H9 (cell line): ENCODE results near the gene TEX22. TPM values are rescaled to one million over a fixed set of nuclear protein-coding genes. Genes with fewer than 3 reads are reported as not detected.

Experiments
- DNase-seq: peaks from one replicate; pipeline ENCODE4 v3.0.0-alpha.2; 2017
- H2AFZ ChIP-seq: one replicate; pipeline ENCODE4 v1.6.1; 2013; ENCODE audit warnings: mild to moderate bottlenecking, low read length, control low read depth, moderate library complexity
- H2AK5ac ChIP-seq: 2 replicates; pipeline ENCODE4 v1.6.1; 2013; ENCODE audit warnings: low read length, control low read depth, mixed read lengths; ENCODE audit not compliant: insufficient read length
- H2BK120ac ChIP-seq: one replicate; pipeline ENCODE4 v1.6.1; 2013; ENCODE audit warnings: low read depth, mild to moderate bottlenecking, low read length, control low read depth, inconsistent platforms; ENCODE audit not compliant: poor library complexity, severe bottlenecking
- H2BK12ac ChIP-seq: 2 replicates; pipeline ENCODE4 v1.6.1; 2013; ENCODE audit warnings: low read length, control low read depth, mixed read lengths, low read depth; ENCODE audit not compliant: insufficient read length
- H2BK15ac ChIP-seq: 2 replicates; pipeline ENCODE4 v1.6.1; 2013; ENCODE audit warnings: low read depth, low read length, control low read depth
- H2BK20ac ChIP-seq: one replicate; pipeline ENCODE4 v1.6.1; 2013; ENCODE audit warnings: low read depth, mild to moderate bottlenecking, low read length, control low read depth, inconsistent platforms; ENCODE audit not compliant: poor library complexity, severe bottlenecking
- H2BK5ac ChIP-seq: 2 replicates; pipeline ENCODE4 v1.6.1; 2013; ENCODE audit warnings: low read length, control low read depth, mixed read lengths; ENCODE audit not compliant: insufficient read length
- H3K14ac ChIP-seq: 2 replicates; pipeline ENCODE4 v1.6.1; 2013; ENCODE audit warnings: low read length, control low read depth; ENCODE audit not compliant: insufficient read depth
- H3K18ac ChIP-seq: 2 replicates; pipeline ENCODE4 v1.6.1; 2013; ENCODE audit warnings: low read depth, mild to moderate bottlenecking, mixed read lengths, low read length, control low read depth; ENCODE audit not compliant: insufficient read length
- H3K23ac ChIP-seq: 2 replicates; pipeline ENCODE4 v1.6.1; 2013; ENCODE audit warnings: low read length, control low read depth, mixed read lengths, low read depth; ENCODE audit not compliant: insufficient read length
- H3K23me2 ChIP-seq: 2 replicates; pipeline ENCODE4 v1.6.1; 2013; ENCODE audit warnings: low read depth, mild to moderate bottlenecking, mixed read lengths, low read length, control low read depth; ENCODE audit not compliant: insufficient read length, poor library complexity, severe bottlenecking
- H3K27ac ChIP-seq: 2 replicates; pipeline ENCODE4 v1.5.1; 2013; ENCODE audit warnings: low read length, control low read depth, mixed read lengths, low read depth; ENCODE audit not compliant: insufficient read length
- H3K27me3 ChIP-seq: 2 replicates; pipeline ENCODE4 v1.6.1; 2013; ENCODE audit warnings: low read length, control low read depth, inconsistent platforms; ENCODE audit not compliant: insufficient read depth
- H3K4ac ChIP-seq: 2 replicates; pipeline ENCODE4 v1.6.1; 2013; ENCODE audit warnings: low read depth, mild to moderate bottlenecking, control low read depth, inconsistent platforms, low read length, moderate library complexity
- H3K4me1 ChIP-seq: 2 replicates; pipeline ENCODE4 v1.6.1; 2013; ENCODE audit warnings: low read length, control low read depth, inconsistent platforms; ENCODE audit not compliant: insufficient read depth
- H3K4me2 ChIP-seq: 2 replicates; pipeline ENCODE4 v1.6.1; 2013; ENCODE audit warnings: low read length, control low read depth, mixed read lengths; ENCODE audit not compliant: insufficient read length, insufficient read depth
- H3K56ac ChIP-seq: 2 replicates; pipeline ENCODE4 v1.6.1; 2013; ENCODE audit warnings: low read depth, mild to moderate bottlenecking, mixed read lengths, low read length, control low read depth; ENCODE audit not compliant: insufficient read length
- H3K79me1 ChIP-seq: 2 replicates; pipeline ENCODE4 v1.6.1; 2013; ENCODE audit warnings: low read depth, mild to moderate bottlenecking, moderate library complexity, low read length, control low read depth, inconsistent platforms; ENCODE audit not compliant: insufficient read depth, poor library complexity, severe bottlenecking
- H3K79me2 ChIP-seq: 2 replicates; pipeline ENCODE4 v1.6.1; 2013; ENCODE audit warnings: low read length, control low read depth, inconsistent platforms; ENCODE audit not compliant: insufficient read depth
- H3K9ac ChIP-seq: 2 replicates; pipeline ENCODE4 v1.6.1; 2013; ENCODE audit warnings: low read length, control low read depth, mixed read lengths; ENCODE audit not compliant: insufficient read length; ENCODE audit errors: extremely low read depth
- H3K9me3 ChIP-seq: one replicate; pipeline ENCODE4 v1.6.1; 2013; ENCODE audit warnings: low read depth, low read length, inconsistent platforms; ENCODE audit not compliant: control insufficient read depth
- H3T11ph ChIP-seq: one replicate; pipeline ENCODE4 v1.6.1; 2013; ENCODE audit warnings: mild to moderate bottlenecking, low read length, control low read depth, inconsistent platforms
- H4K20me1 ChIP-seq: one replicate; pipeline ENCODE4 v1.6.1; 2013; ENCODE audit not compliant: control insufficient read depth, insufficient read length, insufficient read depth
- H4K5ac ChIP-seq: 2 replicates; pipeline ENCODE4 v1.6.1; 2013; ENCODE audit warnings: low read depth, mild to moderate bottlenecking, mixed read lengths, low read length, control low read depth; ENCODE audit not compliant: insufficient read length
- H4K8ac ChIP-seq: replicated peaks from 2 replicates; pipeline ENCODE4 v1.6.1; 2013; ENCODE audit warnings: low read length, control low read depth, mixed read lengths, low read depth; ENCODE audit not compliant: insufficient read length
- H4K91ac ChIP-seq: 2 replicates; pipeline ENCODE4 v1.6.1; 2013; ENCODE audit warnings: low read depth, mild to moderate bottlenecking, moderate library complexity, mixed read lengths, low read length, control low read depth; ENCODE audit not compliant: insufficient read length
- H3K27ac Mint-ChIP-seq, 3 experiments: 2 replicates in 2 of 3; 3 replicates in 1 of 3; pipeline ENCODE4 v1.8.0; 2020 to 2021; ENCODE audit warnings: mixed read lengths in 3 of 3, mild to moderate bottlenecking in 1 of 3, moderate library complexity in 1 of 3
- H3K27me3 Mint-ChIP-seq: 2 replicates; pipeline ENCODE4 v1.8.0; 2021; ENCODE audit warnings: low read depth, mild to moderate bottlenecking, moderate library complexity, mixed read lengths
- H3K36me3 Mint-ChIP-seq, 3 experiments: 2 replicates in 2 of 3; 3 replicates in 1 of 3; pipeline ENCODE4 v1.8.0; 2020 to 2021; ENCODE audit warnings: low read depth in 3 of 3, mixed read lengths in 3 of 3; ENCODE audit not compliant: insufficient read depth in 1 of 3
- H3K4me1 Mint-ChIP-seq, 2 experiments: 2 replicates each; pipeline ENCODE4 v1.8.0; 2020; ENCODE audit warnings: mixed read lengths in 2 of 2
- H3K4me3 Mint-ChIP-seq, 2 experiments: 2 replicates in 1 of 2; 3 replicates in 1 of 2; pipeline ENCODE4 v1.8.0; 2020 to 2021; ENCODE audit warnings: mild to moderate bottlenecking in 2 of 2, mixed read lengths in 2 of 2, moderate library complexity in 1 of 2
- H3K9me3 Mint-ChIP-seq, 2 experiments: 2 replicates in 1 of 2; 3 replicates in 1 of 2; pipeline ENCODE4 v1.8.0; 2020; ENCODE audit warnings: mild to moderate bottlenecking in 2 of 2, mixed read lengths in 2 of 2, moderate library complexity in 1 of 2
- CTCF ChIP-seq: fragments of 200-600 bp; sonication (generic); conservative IDR thresholded peaks from 3 replicates; pipeline ENCODE4 v1.8.0; 2021; ENCODE audit warnings: antibody characterized with exemption, mild to moderate bottlenecking
- WGBS: extraction: QIAGEN DNeasy Blood & Tissue Kit; methylation state at CpG from one replicate; pipeline ENCODE4 v1.1.7; 2013; ENCODE audit warnings: missing lambda C conversion rate, low lambda C conversion rate, mixed read lengths; ENCODE audit not compliant: insufficient read length; ENCODE audit errors: extremely low coverage; 5-methylcytosine and 5-hydroxymethylcytosine counted together
- total RNA-seq: library from RNA; stranded (reverse); gene quantifications from 2 replicates; pipeline ENCODE4 v1.2.1, GENCODE V29; 2021

Gene TEX22
- total RNA-seq, 1 experiment from 2014 or later = 0.83 TPM

GRCh38 chr14:105440992-105441391 is 42.7 kb downstream of the TEX22 start:
- no peaks in the 10 kb centered on the region for H3K4me1 ChIP-seq
- no peak for TF ChIP-seq CTCF
- peaks cover 2% of the 10 kb centered on the region in 2 experiments; a peak in 2 of 4 replicates for H3K4me1 Mint-ChIP-seq
- H3K23me2 ChIP-seq = no peaks in the 10 kb centered on the region
- H4K91ac ChIP-seq = no peak overlapping the region
- no peak overlapping the region for H3T11ph ChIP-seq
- H3K36me3 Mint-ChIP-seq = peaks cover 16 to 37% (median 22%) of the 10 kb centered on the region in 3 experiments; a peak in 6 of 7 replicates
- no peak overlapping the region for H2BK5ac ChIP-seq
- no peak overlapping the region for H2BK15ac ChIP-seq
- H3K9me3 ChIP-seq = no peaks in the 10 kb centered on the region
- H4K5ac ChIP-seq = no peak overlapping the region
- H3K9ac ChIP-seq = no peak overlapping the region
- H2BK12ac ChIP-seq = no peak overlapping the region
- no peak overlapping the region for H3K14ac ChIP-seq
- H2AK5ac ChIP-seq = no peak overlapping the region
- no peak overlapping the region for H3K4me3 Mint-ChIP-seq
- WGBS = no CpG with 5 or more reads among the region's 9 CpGs
- H3K18ac ChIP-seq = no peak overlapping the region
- H3K79me2 ChIP-seq = peaks cover 7% of the 10 kb centered on the region; the same call in 1 of the 2 replicates
- H3K4ac ChIP-seq = no peak overlapping the region
- no peak for DNase-seq
- peaks cover 2% of the 10 kb centered on the region for H3K79me1 ChIP-seq
- no peaks in the 10 kb centered on the region for H3K27me3 Mint-ChIP-seq
- H3K56ac ChIP-seq = no peak overlapping the region
- no peaks in the 10 kb centered on the region for H3K9me3 Mint-ChIP-seq
- H3K27me3 ChIP-seq = no peaks in the 10 kb centered on the region
- no peak overlapping the region for H3K4me2 ChIP-seq
- H4K20me1 ChIP-seq = no peaks in the 10 kb centered on the region
- H3K23ac ChIP-seq = no peak overlapping the region
- H2AFZ ChIP-seq = no peak overlapping the region
- H2BK120ac ChIP-seq = no peak overlapping the region
- H4K8ac ChIP-seq = no peak overlapping the region
- H3K27ac Mint-ChIP-seq = no peak overlapping the region
- no peak overlapping the region for H3K27ac ChIP-seq
- H2BK20ac ChIP-seq = no peak overlapping the region
